ENCODE measurements around the gene CDH4.
A peak's percentile ranks its signal among the peaks of the same experiment; 100 is the strongest.
"Not testable (repeated sequence)": the region's sequence is repeated elsewhere in the genome, so short reads cannot be mapped to it uniquely, and the experiment has no call there.

The CDH4 gene

GRCh38 chr20:61477451-61477861, 225.4 kb downstream of the CDH4 start:
- no peak for DNase-seq

- no peak for DNase-seq
Observed at GRCh38 chr20:61478094-61478493, 226.0 kb downstream of the CDH4 start.

- no peak for DNase-seq
Observed at GRCh38 chr20:61478611-61479305, 226.7 kb downstream of the CDH4 start.

- DNase-seq, result not testable (repeated sequence)
Observed at GRCh38 chr20:61479433-61479832, 227.4 kb downstream of the CDH4 start.

GRCh38 chr20:61480158-61480825, 228.2 kb downstream of the CDH4 start:
- DNase-seq, result no peak

- DNase-seq, result no peak
Observed at GRCh38 chr20:61482056-61482887, 230.2 kb downstream of the CDH4 start.

- DNase-seq, result no peak
Observed at GRCh38 chr20:61482901-61483300, 230.8 kb downstream of the CDH4 start.

GRCh38 chr20:61483336-61484067, 231.4 kb downstream of the CDH4 start:
- DNase-seq, result no peak

GRCh38 chr20:61486198-61486597, 234.1 kb downstream of the CDH4 start:
- no peak for DNase-seq

- DNase-seq, result no peak
Observed at GRCh38 chr20:61487346-61487996, 235.4 kb downstream of the CDH4 start.

- DNase-seq, result no peak
Observed at GRCh38 chr20:61487997-61488371, 235.9 kb downstream of the CDH4 start.

- no peak for DNase-seq
Observed at GRCh38 chr20:61490721-61491120, 238.7 kb downstream of the CDH4 start.

GRCh38 chr20:61492065-61492464, 240.0 kb downstream of the CDH4 start:
- DNase-seq, result no peak

GRCh38 chr20:61493798-61494305, 241.8 kb downstream of the CDH4 start:
- DNase-seq, result no peak

GRCh38 chr20:61494763-61495575, 242.9 kb downstream of the CDH4 start:
- DNase-seq, result no peak

GRCh38 chr20:61497029-61497627, 245.1 kb downstream of the CDH4 start:
- DNase-seq, result no peak

- no peak for DNase-seq
Observed at GRCh38 chr20:61499859-61500554, 247.9 kb downstream of the CDH4 start.

GRCh38 chr20:61500791-61501321, 248.8 kb downstream of the CDH4 start:
- peak; percentile 7 for DNase-seq

GRCh38 chr20:61502433-61502832, 250.4 kb downstream of the CDH4 start:
- DNase-seq, result no peak

GRCh38 chr20:61503106-61503505, 251.0 kb downstream of the CDH4 start:
- no peak for DNase-seq

All from CD4-positive, alpha-beta T cell treated with Interleukin-21 for 1 hour (primary cell).